Adrenal gland (tissue), 5 donors: ENCODE results near the gene AADAC.

Experiments
- POLR2A ChIP-seq, 2 donors: fragments of 450-650 bp; IDR thresholded peaks; one replicate each; pipeline ENCODE4 v1.6.1; 2017; ENCODE audit warnings: antibody characterized with exemption in 2 of 2, mild to moderate bottlenecking in 2 of 2, moderate library complexity in 1 of 2
- TF ChIP-seq, protein P1 (sequence below), 6 experiments: fragments of 450-650 bp in 4 of 6; fragments of 200-600 bp in 2 of 6; sonication (generic) in 1 of 6; IDR thresholded peaks; 1 replicate in 5 of 6; 2 replicates in 1 of 6; pipeline versions ENCODE4 v1.5.1 to v1.8.0; 2016 to 2021; ENCODE audit warnings: antibody characterized with exemption in 6 of 6, mild to moderate bottlenecking in 2 of 6, moderate library complexity in 1 of 6
- donor health status: DM: no; HTN: no; CAD: no.

DNA sequence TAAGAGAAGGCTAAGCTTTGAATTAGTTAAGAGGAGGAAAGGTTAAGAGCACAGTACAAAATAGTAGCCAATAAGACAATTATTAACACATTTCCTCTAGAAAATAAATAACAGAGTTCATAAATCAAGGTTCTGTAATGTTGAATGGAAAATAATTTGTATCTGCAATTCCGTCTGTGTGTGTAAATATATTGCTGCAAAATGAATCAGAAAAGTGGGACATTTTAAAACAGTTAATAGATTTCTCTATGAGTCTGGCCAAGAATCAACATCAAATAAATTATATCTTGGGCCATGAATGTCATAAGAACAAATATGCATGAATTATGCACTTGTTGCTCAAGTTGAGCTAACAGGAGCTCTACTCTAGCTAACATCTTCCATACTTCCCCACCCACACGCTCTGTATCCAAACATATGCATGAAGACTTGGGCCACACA lies 45.3 kb downstream of the AADAC start:
- no peak for TF ChIP-seq POLR2A (IDR thresholded peaks at IDR 0.05)
- TF ChIP-seq, protein P1, sequence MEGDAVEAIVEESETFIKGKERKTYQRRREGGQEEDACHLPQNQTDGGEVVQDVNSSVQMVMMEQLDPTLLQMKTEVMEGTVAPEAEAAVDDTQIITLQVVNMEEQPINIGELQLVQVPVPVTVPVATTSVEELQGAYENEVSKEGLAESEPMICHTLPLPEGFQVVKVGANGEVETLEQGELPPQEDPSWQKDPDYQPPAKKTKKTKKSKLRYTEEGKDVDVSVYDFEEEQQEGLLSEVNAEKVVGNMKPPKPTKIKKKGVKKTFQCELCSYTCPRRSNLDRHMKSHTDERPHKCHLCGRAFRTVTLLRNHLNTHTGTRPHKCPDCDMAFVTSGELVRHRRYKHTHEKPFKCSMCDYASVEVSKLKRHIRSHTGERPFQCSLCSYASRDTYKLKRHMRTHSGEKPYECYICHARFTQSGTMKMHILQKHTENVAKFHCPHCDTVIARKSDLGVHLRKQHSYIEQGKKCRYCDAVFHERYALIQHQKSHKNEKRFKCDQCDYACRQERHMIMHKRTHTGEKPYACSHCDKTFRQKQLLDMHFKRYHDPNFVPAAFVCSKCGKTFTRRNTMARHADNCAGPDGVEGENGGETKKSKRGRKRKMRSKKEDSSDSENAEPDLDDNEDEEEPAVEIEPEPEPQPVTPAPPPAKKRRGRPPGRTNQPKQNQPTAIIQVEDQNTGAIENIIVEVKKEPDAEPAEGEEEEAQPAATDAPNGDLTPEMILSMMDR (IDR thresholded peaks at IDR 0.05): no peak
